Mesenchymal stem cell (in vitro differentiated cells and primary cell): Measurements from ENCODE around the gene CHKB.

Source experiments
- DNase-seq: peaks from one replicate; pipeline ENCODE4 v3.0.0-alpha.2; 2013
- H2AFZ ChIP-seq: one replicate; pipeline ENCODE4 v1.6.1; 2013; ENCODE audit warnings: low read depth, mild to moderate bottlenecking, control low read depth, inconsistent platforms, low read length, moderate library complexity
- H2AK5ac ChIP-seq: 2 replicates; pipeline ENCODE4 v1.6.1; 2013; ENCODE audit warnings: low read length, moderate library complexity, mild to moderate bottlenecking, inconsistent platforms; ENCODE audit not compliant: severe bottlenecking
- H2BK120ac ChIP-seq: one replicate; pipeline ENCODE4 v1.6.1; 2013; ENCODE audit warnings: low read depth, mild to moderate bottlenecking, inconsistent platforms, low read length, moderate library complexity
- H2BK12ac ChIP-seq, 2 experiments: one replicate each; pipeline ENCODE4 v1.6.1; 2013; ENCODE audit warnings: inconsistent platforms in 2 of 2, low read length in 2 of 2, mild to moderate bottlenecking in 2 of 2, moderate library complexity in 2 of 2, control low read depth in 1 of 2
- H2BK15ac ChIP-seq: one replicate; pipeline ENCODE4 v1.6.1; 2013; ENCODE audit warnings: mild to moderate bottlenecking, low read depth, inconsistent platforms; ENCODE audit not compliant: poor library complexity, severe bottlenecking
- H2BK5ac ChIP-seq: 2 replicates; pipeline ENCODE4 v1.6.1; 2013; ENCODE audit warnings: low read depth, mild to moderate bottlenecking, low read length, control low read depth, inconsistent platforms; ENCODE audit not compliant: poor library complexity, severe bottlenecking
- H3K14ac ChIP-seq, 2 experiments: one replicate each; pipeline ENCODE4 v1.6.1; 2013; ENCODE audit warnings: inconsistent platforms in 2 of 2, low read length in 2 of 2, control low read depth in 1 of 2, mild to moderate bottlenecking in 1 of 2, moderate library complexity in 1 of 2
- H3K18ac ChIP-seq, 2 experiments: one replicate each; pipeline ENCODE4 v1.6.1; 2013; ENCODE audit warnings: inconsistent platforms in 2 of 2, low read length in 2 of 2, control low read depth in 1 of 2, low read depth in 1 of 2, mild to moderate bottlenecking in 1 of 2
- H3K23ac ChIP-seq, 2 experiments: one replicate each; pipeline ENCODE4 v1.6.1; 2013; ENCODE audit warnings: inconsistent platforms in 2 of 2, low read length in 2 of 2, mild to moderate bottlenecking in 2 of 2, moderate library complexity in 2 of 2, control low read depth in 1 of 2
- H3K27ac ChIP-seq: 2 replicates; pipeline ENCODE4 v1.5.1; 2013; ENCODE audit warnings: mild to moderate bottlenecking, moderate library complexity, low read length, control low read depth, inconsistent platforms; ENCODE audit not compliant: poor library complexity, severe bottlenecking
- H3K27me3 ChIP-seq, 2 experiments: 2 replicates each; pipeline versions ENCODE4 v1.6.1 to v1.7.0; 2013; ENCODE audit warnings: low read length in 2 of 2, mild to moderate bottlenecking in 2 of 2, moderate library complexity in 2 of 2, control low read depth in 1 of 2, inconsistent platforms in 1 of 2; ENCODE audit not compliant: control insufficient read depth in 1 of 2, insufficient read depth in 1 of 2
- H3K36me3 ChIP-seq, 2 experiments: 2 replicates each; pipeline versions ENCODE4 v1.6.1 to v1.7.0; 2013; ENCODE audit warnings: low read length in 2 of 2, control low read depth in 1 of 2, inconsistent platforms in 1 of 2, low read depth in 1 of 2, mild to moderate bottlenecking in 1 of 2; ENCODE audit not compliant: insufficient read depth in 2 of 2, control insufficient read depth in 1 of 2
- H3K4ac ChIP-seq, 2 experiments: one replicate each; pipeline ENCODE4 v1.6.1; 2013; ENCODE audit warnings: inconsistent platforms in 2 of 2, low read length in 2 of 2, mild to moderate bottlenecking in 2 of 2, moderate library complexity in 2 of 2, control low read depth in 1 of 2, low read depth in 1 of 2
- H3K4me1 ChIP-seq: 2 replicates; pipeline ENCODE4 v1.6.1; 2013; ENCODE audit warnings: low read depth, low read length, control low read depth; ENCODE audit not compliant: control insufficient read depth, insufficient read depth
- H3K4me2 ChIP-seq: 2 replicates; pipeline ENCODE4 v1.6.1; 2013; ENCODE audit warnings: low read length, mild to moderate bottlenecking, inconsistent platforms; ENCODE audit not compliant: poor library complexity, severe bottlenecking
- H3K4me3 ChIP-seq, 2 experiments: 2 replicates each; pipeline versions ENCODE4 v1.5.1 to v1.7.0; 2013; ENCODE audit warnings: low read length in 2 of 2, mild to moderate bottlenecking in 2 of 2, control low read depth in 1 of 2, low read depth in 1 of 2; ENCODE audit not compliant: insufficient read depth in 1 of 2
- H3K79me1 ChIP-seq: replicated peaks from 2 replicates; pipeline ENCODE4 v1.6.1; 2013; ENCODE audit warnings: mild to moderate bottlenecking, control low read depth, low read length, inconsistent platforms; ENCODE audit not compliant: poor library complexity, severe bottlenecking
- H3K9ac ChIP-seq: 2 replicates; pipeline ENCODE4 v1.7.0; 2013; ENCODE audit warnings: mild to moderate bottlenecking, low read length, moderate library complexity
- H3K9me3 ChIP-seq: 2 replicates; pipeline ENCODE4 v1.7.0; 2013; ENCODE audit warnings: mild to moderate bottlenecking, low read length; ENCODE audit not compliant: control insufficient read depth
- H4K8ac ChIP-seq: one replicate; pipeline ENCODE4 v1.6.1; 2013; ENCODE audit warnings: inconsistent platforms, mild to moderate bottlenecking, low read length, moderate library complexity
- H4K91ac ChIP-seq: one replicate; pipeline ENCODE4 v1.6.1; 2013; ENCODE audit warnings: mild to moderate bottlenecking, low read length, inconsistent platforms
- WGBS: methylation state at CpG from one replicate; pipeline ENCODE4 v1.1.7; 2013; ENCODE audit warnings: mixed read lengths; 5-methylcytosine and 5-hydroxymethylcytosine counted together

Gene CHKB

DNA sequence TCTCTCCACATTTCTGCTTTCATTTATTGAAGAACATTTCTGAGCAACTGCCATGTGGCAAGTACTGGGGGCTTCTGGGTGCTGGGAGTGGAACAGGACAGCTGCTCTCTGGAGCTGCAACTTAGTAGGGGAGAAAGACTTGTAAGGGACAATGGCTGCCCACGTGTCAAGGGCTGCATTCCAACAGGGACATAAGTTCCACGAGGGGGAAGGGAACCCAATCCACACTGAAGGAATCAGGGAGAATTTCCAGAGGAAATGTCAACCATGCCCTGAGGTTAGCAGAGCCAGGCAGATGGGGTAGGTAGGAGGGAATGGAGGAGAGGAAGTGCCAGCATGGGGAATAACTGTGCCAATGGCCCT, 19.7 kb upstream of the CHKB start:
- H4K91ac ChIP-seq, result no peak overlapping the region
- no peak for DNase-seq
- H3K18ac ChIP-seq, result no peak overlapping the region
- no peak overlapping the region for H3K4ac ChIP-seq
- no peak overlapping the region for H3K27ac ChIP-seq
- H2BK15ac ChIP-seq, result no peak overlapping the region
- no peak overlapping the region for H3K4me3 ChIP-seq
- no peak overlapping the region for H2BK5ac ChIP-seq
- peaks cover 61 to 69% of the 10 kb centered on the region in 2 experiments for H3K27me3 ChIP-seq
- H2AFZ ChIP-seq, result no peak overlapping the region
- H3K36me3 ChIP-seq, result peaks cover 0 to 7% of the 10 kb centered on the region in 2 experiments
- H3K14ac ChIP-seq, result no peak overlapping the region
- no peak overlapping the region for H3K4me2 ChIP-seq
- H3K9me3 ChIP-seq, result no peaks in the 10 kb centered on the region
- no peak overlapping the region for H3K9ac ChIP-seq
- H2BK12ac ChIP-seq, result no peak overlapping the region
- H3K79me1 ChIP-seq, result no peaks in the 10 kb centered on the region
- no peak overlapping the region for H2AK5ac ChIP-seq
- WGBS, result 23% methylated on average over 2 of the region's 2 CpGs
- H2BK120ac ChIP-seq, result no peak overlapping the region
- peaks cover 9% of the 10 kb centered on the region for H3K4me1 ChIP-seq
- H3K23ac ChIP-seq, result no peak overlapping the region
- H4K8ac ChIP-seq, result no peak overlapping the region

DNA sequence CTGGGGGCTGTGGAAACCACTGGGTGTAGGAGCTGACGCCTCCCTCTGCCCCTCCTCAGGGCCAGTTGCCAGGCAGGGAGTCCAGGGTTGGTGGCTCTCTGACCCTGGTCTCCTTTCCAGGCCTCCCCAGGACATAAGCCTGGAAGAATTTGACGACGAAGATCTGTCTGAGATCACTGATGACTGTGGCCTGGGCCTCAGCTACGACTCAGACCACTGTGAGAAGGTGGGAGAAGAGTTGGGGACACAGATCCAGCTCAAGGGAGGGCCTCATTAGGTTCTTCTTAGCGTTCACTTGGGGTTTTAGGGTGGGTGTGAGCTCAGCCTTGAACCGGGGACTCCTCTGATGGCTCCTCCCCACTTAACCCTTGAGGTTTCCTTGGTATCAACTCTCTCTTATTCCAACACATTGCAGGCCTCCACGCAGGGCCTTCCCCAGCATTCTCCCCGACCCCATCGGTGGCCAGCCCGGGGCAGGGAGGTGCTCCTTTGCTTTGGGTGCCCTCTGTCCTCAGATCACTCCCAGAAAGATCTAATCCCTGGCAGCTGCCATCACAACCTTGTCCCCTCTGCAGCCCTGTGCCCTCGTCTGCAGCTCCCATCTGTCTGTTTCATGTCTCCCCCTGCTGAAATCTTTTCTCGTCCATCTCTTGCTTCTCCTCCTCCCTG, 19.2 kb upstream of the CHKB start:
- Histone ChIP-seq H3K27ac (no peak overlapping the region), H4K8ac (no peak overlapping the region), H2AK5ac (no peak overlapping the region), H3K23ac (no peak overlapping the region), H2BK120ac (no peak overlapping the region), H4K91ac (no peak overlapping the region), H3K79me1 (no peaks in the 10 kb centered on the region), H2BK5ac (no peak overlapping the region), H3K9me3 (no peaks in the 10 kb centered on the region), H3K9ac (no peak overlapping the region), H3K4me3 (no peak overlapping the region), H3K14ac (no peak overlapping the region), H3K36me3 (peaks cover 0 to 9% of the 10 kb centered on the region in 2 experiments), H3K27me3 (peaks cover 58 to 64% of the 10 kb centered on the region in 2 experiments), H3K4me2 (no peak overlapping the region), H2BK15ac (no peak overlapping the region), H3K4ac (no peak overlapping the region), H2BK12ac (no peak overlapping the region), H3K18ac (no peak overlapping the region), H3K4me1 (peaks cover 9% of the 10 kb centered on the region), H2AFZ (no peak overlapping the region)
- no peak for DNase-seq
- WGBS, result 53% methylated on average over 12 of the region's 12 CpGs

DNA sequence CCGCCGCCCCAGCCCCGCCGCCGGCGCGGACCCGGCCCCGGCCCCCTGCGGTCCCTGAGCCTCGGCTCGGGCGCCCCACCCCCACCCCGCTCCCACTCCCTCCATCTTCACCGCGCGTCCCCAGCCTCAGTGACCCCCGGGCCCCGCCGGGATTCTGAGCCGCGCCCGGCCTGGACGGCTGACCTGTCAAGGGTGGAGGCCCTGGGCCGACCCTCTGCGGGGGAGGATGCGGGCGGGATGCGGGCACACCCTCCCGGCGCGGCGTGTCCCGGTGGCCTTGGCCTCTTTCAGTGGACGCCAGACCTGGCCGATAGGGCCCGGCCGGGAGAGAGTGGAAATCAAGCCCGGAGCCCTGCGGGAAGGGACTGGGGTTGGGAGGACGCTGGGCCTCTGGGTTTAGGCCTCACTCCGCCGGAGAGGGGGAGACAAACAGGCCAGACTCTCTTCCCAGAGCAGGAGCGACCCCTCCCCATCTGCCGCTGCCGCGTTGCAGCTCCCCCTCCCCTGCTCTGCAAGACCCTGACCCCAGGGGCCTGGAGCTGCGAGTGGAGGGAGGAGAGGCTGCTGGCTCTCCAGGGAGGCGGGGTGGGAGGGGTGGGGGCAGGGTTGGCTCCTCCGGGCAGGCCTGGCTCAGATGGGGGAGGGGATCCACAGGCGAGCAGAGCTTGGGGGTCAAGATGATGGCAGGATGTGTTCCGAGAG, 18.5 kb upstream of the CHKB start:
- Histone ChIP-seq H2BK5ac (no peak overlapping the region), H3K23ac (peak overlapping the region in 1 of 2 experiments; percentile 59), H3K9me3 (no peaks in the 10 kb centered on the region), H3K4ac (no peak overlapping the region), H3K36me3 (peaks cover 0 to 9% of the 10 kb centered on the region in 2 experiments), H3K4me3 (peak overlapping the region in 1 of 2 experiments; percentile 49), H3K14ac (no peak overlapping the region), H2BK120ac (no peak overlapping the region), H3K4me1 (peaks cover 9% of the 10 kb centered on the region), H3K4me2 (peak overlapping the region; percentile 58), H3K27me3 (peaks cover 52 to 59% of the 10 kb centered on the region in 2 experiments), H2BK15ac (no peak overlapping the region), H2BK12ac (no peak overlapping the region), H2AK5ac (no peak overlapping the region), H3K9ac (no peak overlapping the region), H2AFZ (no peak overlapping the region), H4K8ac (no peak overlapping the region), H3K27ac (no peak overlapping the region), H3K18ac (no peak overlapping the region), H4K91ac (no peak overlapping the region), H3K79me1 (no peaks in the 10 kb centered on the region)
- WGBS, result 10% methylated on average over 28 of the region's 52 CpGs
- no peak for DNase-seq

DNA sequence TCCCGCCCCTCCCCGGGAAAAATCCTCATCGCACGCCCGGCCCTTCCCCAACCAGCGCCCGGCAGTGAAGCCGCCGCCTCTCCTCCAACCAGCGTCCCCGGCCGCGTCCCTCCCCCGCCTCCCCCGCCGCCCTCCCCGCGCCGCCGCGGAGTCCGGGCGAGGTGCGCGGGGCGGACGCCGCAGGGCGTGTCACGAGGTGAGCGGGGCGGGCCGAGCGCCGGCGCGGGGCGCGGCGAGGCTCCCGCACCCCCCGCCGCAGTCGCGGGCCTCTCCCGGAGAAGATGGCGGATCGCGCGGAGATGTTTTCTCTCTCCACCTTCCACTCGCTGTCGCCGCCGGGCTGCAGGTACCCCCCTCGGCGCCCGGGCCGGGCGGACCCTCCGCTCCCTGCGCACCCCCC, 17.9 kb upstream of the CHKB start, which contains the start of gene MAPK8IP2:
Gene MAPK8IP2 (plus strand): TSS at position 256 of the 400 bp plus-strand sequence. CDS start 26 bp downstream, at position 282.
- H3K4me2 ChIP-seq, result peak within 1 kb of the TSS; percentile 85
- H3K9ac ChIP-seq, result no peak within 1 kb of the TSS
- H3K4me1 ChIP-seq, result peaks cover 9% of the 10 kb centered on the region
- H3K23ac ChIP-seq, result peak within 1 kb of the TSS in 1 of 2 experiments; percentile 59
- peak within 1 kb of the TSS in 1 of 2 experiments; percentile 49 for H3K4me3 ChIP-seq
- H2BK5ac ChIP-seq, result no peak within 1 kb of the TSS
- peaks cover 0 to 9% of the 10 kb centered on the region in 2 experiments for H3K36me3 ChIP-seq
- no peak within 1 kb of the TSS for H2AK5ac ChIP-seq
- no peak within 1 kb of the TSS for H4K91ac ChIP-seq
- H2BK15ac ChIP-seq, result no peak within 1 kb of the TSS
- H3K18ac ChIP-seq, result no peak within 1 kb of the TSS
- no peak within 1 kb of the TSS for H3K4ac ChIP-seq
- no peak within 1 kb of the TSS for H3K14ac ChIP-seq
- H3K9me3 ChIP-seq, result no peaks in the 10 kb centered on the region
- WGBS, result 0% methylated on average over 12 of the region's 61 CpGs
- peaks cover 52 to 53% of the 10 kb centered on the region in 2 experiments for H3K27me3 ChIP-seq
- no peak within 1 kb of the TSS for H2BK12ac ChIP-seq
- H2BK120ac ChIP-seq, result no peak within 1 kb of the TSS
- H2AFZ ChIP-seq, result no peak within 1 kb of the TSS
- H3K27ac ChIP-seq, result no peak within 1 kb of the TSS
- H4K8ac ChIP-seq, result no peak within 1 kb of the TSS
- no peaks in the 10 kb centered on the region for H3K79me1 ChIP-seq
- DNase-seq, result no peak
